D721Med (cell line): Measurements from ENCODE around the gene HES3.

Experiments
- DNase-seq: peaks from one replicate; pipeline ENCODE4 v3.0.0; 2011; ENCODE audit warnings: low spot score; ENCODE audit not compliant: insufficient read length
- FAIRE-seq: peaks from 2 replicates; lab custom pipeline; 2011; peaks lifted over from hg19 to GRCh38; lab: Jason Lieb, UNC
- CTCF ChIP-seq: IDR thresholded peaks from 2 replicates; pipeline ENCODE4 v1.5.1; 2012; ENCODE audit warnings: mild to moderate bottlenecking, control low read depth; ENCODE audit not compliant: insufficient read depth; ENCODE audit errors: missing control alignments

Gene HES3

GRCh38 chr1:6294890-6295556 lies 51.0 kb downstream of the HES3 start:
- no peak for DNase-seq
- no peak for TF ChIP-seq CTCF
- no peak for FAIRE-seq
